ENCODE data around the gene LRRC47.

The LRRC47 gene

GRCh38 chr1:3729594-3730542, 66.4 kb downstream of the LRRC47 start:
- TF ChIP-seq, protein P1, sequence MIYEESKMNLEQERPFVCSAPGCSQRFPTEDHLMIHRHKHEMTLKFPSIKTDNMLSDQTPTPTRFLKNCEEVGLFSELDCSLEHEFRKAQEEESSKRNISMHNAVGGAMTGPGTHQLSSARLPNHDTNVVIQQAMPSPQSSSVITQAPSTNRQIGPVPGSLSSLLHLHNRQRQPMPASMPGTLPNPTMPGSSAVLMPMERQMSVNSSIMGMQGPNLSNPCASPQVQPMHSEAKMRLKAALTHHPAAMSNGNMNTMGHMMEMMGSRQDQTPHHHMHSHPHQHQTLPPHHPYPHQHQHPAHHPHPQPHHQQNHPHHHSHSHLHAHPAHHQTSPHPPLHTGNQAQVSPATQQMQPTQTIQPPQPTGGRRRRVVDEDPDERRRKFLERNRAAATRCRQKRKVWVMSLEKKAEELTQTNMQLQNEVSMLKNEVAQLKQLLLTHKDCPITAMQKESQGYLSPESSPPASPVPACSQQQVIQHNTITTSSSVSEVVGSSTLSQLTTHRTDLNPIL (CRISPR knock-in tag; IDR thresholded peaks at IDR 0.05; ENCODE audit: low read depth), result no peak
- no peak for TF ChIP-seq PPARA (CRISPR knock-in tag; IDR thresholded peaks at IDR 0.05; ENCODE audit: borderline replicate concordance)
- TF ChIP-seq ZNF565 (CRISPR knock-in tag; conservative IDR thresholded peaks at IDR 0.05; ENCODE audit: low read depth), result no peak
- TF ChIP-seq ISL1 (CRISPR knock-in tag; IDR thresholded peaks at IDR 0.05), result no peak
- TF ChIP-seq PATZ1 (CRISPR knock-in tag; IDR thresholded peaks at IDR 0.05; ENCODE audit: borderline replicate concordance), result no peak
- no peak for TF ChIP-seq TCF4 (CRISPR knock-in tag; IDR thresholded peaks at IDR 0.05; ENCODE audit: borderline replicate concordance)
- TF ChIP-seq ZFP3 (CRISPR knock-in tag; IDR thresholded peaks at IDR 0.05), result no peak
- no peak for TF ChIP-seq OSR1 (CRISPR knock-in tag; IDR thresholded peaks at IDR 0.05)
- no peak for TF ChIP-seq ZNF8 (CRISPR knock-in tag; IDR thresholded peaks at IDR 0.05)
- no peak for TF ChIP-seq RARB (CRISPR knock-in tag; IDR thresholded peaks at IDR 0.05)
- TF ChIP-seq GLIS3 (CRISPR knock-in tag; IDR thresholded peaks at IDR 0.05), result no peak
- no peak for TF ChIP-seq BACH2 (CRISPR knock-in tag; IDR thresholded peaks at IDR 0.05; ENCODE audit: borderline replicate concordance)
- no peak for TF ChIP-seq SNAI2 (CRISPR knock-in tag; IDR thresholded peaks at IDR 0.05)
- TF ChIP-seq ZFP30 (CRISPR knock-in tag; IDR thresholded peaks at IDR 0.05), result no peak
- no peak for TF ChIP-seq TOX (CRISPR knock-in tag; IDR thresholded peaks at IDR 0.05; ENCODE audit: borderline replicate concordance)
- TF ChIP-seq POU6F1 (CRISPR knock-in tag; IDR thresholded peaks at IDR 0.05; ENCODE audit: borderline replicate concordance, low read depth), result no peak
- TF ChIP-seq, protein P2, sequence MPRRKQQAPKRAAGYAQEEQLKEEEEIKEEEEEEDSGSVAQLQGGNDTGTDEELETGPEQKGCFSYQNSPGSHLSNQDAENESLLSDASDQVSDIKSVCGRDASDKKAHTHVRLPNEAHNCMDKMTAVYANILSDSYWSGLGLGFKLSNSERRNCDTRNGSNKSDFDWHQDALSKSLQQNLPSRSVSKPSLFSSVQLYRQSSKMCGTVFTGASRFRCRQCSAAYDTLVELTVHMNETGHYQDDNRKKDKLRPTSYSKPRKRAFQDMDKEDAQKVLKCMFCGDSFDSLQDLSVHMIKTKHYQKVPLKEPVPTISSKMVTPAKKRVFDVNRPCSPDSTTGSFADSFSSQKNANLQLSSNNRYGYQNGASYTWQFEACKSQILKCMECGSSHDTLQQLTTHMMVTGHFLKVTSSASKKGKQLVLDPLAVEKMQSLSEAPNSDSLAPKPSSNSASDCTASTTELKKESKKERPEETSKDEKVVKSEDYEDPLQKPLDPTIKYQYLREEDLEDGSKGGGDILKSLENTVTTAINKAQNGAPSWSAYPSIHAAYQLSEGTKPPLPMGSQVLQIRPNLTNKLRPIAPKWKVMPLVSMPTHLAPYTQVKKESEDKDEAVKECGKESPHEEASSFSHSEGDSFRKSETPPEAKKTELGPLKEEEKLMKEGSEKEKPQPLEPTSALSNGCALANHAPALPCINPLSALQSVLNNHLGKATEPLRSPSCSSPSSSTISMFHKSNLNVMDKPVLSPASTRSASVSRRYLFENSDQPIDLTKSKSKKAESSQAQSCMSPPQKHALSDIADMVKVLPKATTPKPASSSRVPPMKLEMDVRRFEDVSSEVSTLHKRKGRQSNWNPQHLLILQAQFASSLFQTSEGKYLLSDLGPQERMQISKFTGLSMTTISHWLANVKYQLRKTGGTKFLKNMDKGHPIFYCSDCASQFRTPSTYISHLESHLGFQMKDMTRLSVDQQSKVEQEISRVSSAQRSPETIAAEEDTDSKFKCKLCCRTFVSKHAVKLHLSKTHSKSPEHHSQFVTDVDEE (CRISPR knock-in tag; IDR thresholded peaks at IDR 0.05), result no peak
- no peak for TF ChIP-seq CSRNP3 (CRISPR knock-in tag; IDR thresholded peaks at IDR 0.05)
- TF ChIP-seq ZC3H10 (CRISPR knock-in tag; IDR thresholded peaks at IDR 0.05), result no peak
- TF ChIP-seq CSDC2 (CRISPR knock-in tag; IDR thresholded peaks at IDR 0.05), result no peak
- ATAC-seq, result peak; percentile 8; the same call in 1 of the 3 replicates

Measured in SK-N-SH treated with all-trans-retinoic acid at 6 μM for 48 hours (cell line).